ENCODE results near the gene RCOR3. TPM values are rescaled to one million over a fixed set of nuclear protein-coding genes. Genes with fewer than 3 reads are reported as not detected.

RCOR3 gene
- total and polyA plus RNA-seq, 10 of the 15 experiments (the other 5 are each of a cell fraction or from before 2014, with no cell fraction given) = 8.0 to 55.0 (median 25.1) TPM

DNA sequence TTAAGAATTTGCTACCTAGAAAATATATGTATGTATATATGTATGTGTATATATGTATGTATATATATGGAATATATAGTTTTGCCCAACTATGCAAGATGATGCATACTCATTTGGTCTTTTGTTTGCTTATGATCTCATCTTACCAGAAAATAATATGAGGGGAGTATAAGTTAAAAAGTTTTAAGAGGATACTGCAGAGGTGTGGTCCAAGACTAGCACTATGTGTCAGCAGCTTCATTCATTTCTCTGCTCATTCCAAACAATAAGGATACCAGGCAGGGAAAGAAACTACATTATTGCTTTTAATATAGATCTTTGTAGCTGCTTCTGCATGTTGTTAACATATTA is 22.8 kb downstream of the RCOR3 start:
- in situ Hi-C loops (cut with MboI) (no loop called here), intact Hi-C loops (cut with micrococcal nuclease; ENCODE audit: unreplicated experiment) (no loop called here)
- H3K9ac ChIP-seq (ENCODE audit: control insufficient read depth, insufficient read depth, low read length) = no peak overlapping the region
- no peaks in the 10 kb centered on the region for H3K27me3 ChIP-seq (replicated peaks in 1 of 2; ENCODE audit: control insufficient read depth in 2 of 2, insufficient read depth in 2 of 2, low read length in 1 of 2)
- CTCF ChIA-PET = interaction anchor here (1.1 kb wide), 1 partner anchor 17 kb away, joined by 3 read pairs; no protein-coding TSS in a partner anchor
- H3K4me2 ChIP-seq (ENCODE audit: control insufficient read depth, insufficient read depth) = no peak overlapping the region
- H2AFZ ChIP-seq (ENCODE audit: control insufficient read depth, low read depth, low read length) = no peak overlapping the region
- H4K20me1 ChIP-seq (ENCODE audit: control insufficient read depth, insufficient read depth) = no peaks in the 10 kb centered on the region
- H3K79me2 ChIP-seq (ENCODE audit: control insufficient read depth, insufficient read depth, low read length) = no peaks in the 10 kb centered on the region
- SMC1A ChIA-PET (ENCODE audit: uncharacterized antibody, unreplicated experiment) = interaction anchor here (1.0 kb wide), 1 partner anchor 10 kb away, joined by 4 read pairs; no protein-coding TSS in a partner anchor
- no TSS peak for BruUV-seq (replicated peaks)
- H3K27ac ChIP-seq (ENCODE audit: control insufficient read depth, insufficient read depth) = no peak overlapping the region
- H3K9me3 ChIP-seq (replicated peaks; ENCODE audit: control insufficient read depth, insufficient read depth, low read length) = no peaks in the 10 kb centered on the region
- DNase-seq (ENCODE audit: low read depth, low spot score) = no peak
- no peak for TF ChIP-seq TARDBP (IDR thresholded peaks at IDR 0.05; ENCODE audit: borderline replicate concordance)
- no peak for TF ChIP-seq RUNX3 (IDR thresholded peaks at IDR 0.05; ENCODE audit: low read length)
- no peak for TF ChIP-seq GABPA (IDR thresholded peaks at IDR 0.05; ENCODE audit: low read depth)
- no peak for TF ChIP-seq BRCA1 (IDR thresholded peaks at IDR 0.05; ENCODE audit: low read depth, low read length)
- no peak for TF ChIP-seq ESRRA (IDR thresholded peaks at IDR 0.05; ENCODE audit: low read length)
- TF ChIP-seq SUPT20H (IDR thresholded peaks at IDR 0.05; ENCODE audit: borderline replicate concordance, control insufficient read depth, low read depth, low read length) = no peak
- TF ChIP-seq SMC3 (IDR thresholded peaks at IDR 0.05; ENCODE audit: borderline replicate concordance, low read length) = no peak
- TF ChIP-seq TCF3 (IDR thresholded peaks at IDR 0.05; ENCODE audit: borderline replicate concordance, insufficient read depth, low read depth, low read length) = no peak
- TF ChIP-seq BACH1 (IDR thresholded peaks at IDR 0.05; ENCODE audit: borderline replicate concordance) = no peak
- TF ChIP-seq HDGF (IDR thresholded peaks at IDR 0.05) = no peak
- no peak for TF ChIP-seq SREBF1 (IDR thresholded peaks at IDR 0.05; ENCODE audit: low read length)
- H3K4me3 ChIP-seq = no peak overlapping the region
- peaks cover 0 to 16% of the 10 kb centered on the region in 2 experiments; a peak in 2 of 4 replicates for H3K36me3 ChIP-seq (ENCODE audit: control insufficient read depth in 2 of 2, insufficient read depth in 2 of 2, low read length in 1 of 2)
- H3K4me1 ChIP-seq (ENCODE audit: control insufficient read depth, insufficient read depth, low read length) = no peaks in the 10 kb centered on the region
- POLR2A ChIA-PET = no interaction called here
- RAD21 ChIA-PET (ENCODE audit: unreplicated experiment) = no interaction called here
- ATAC-seq = no peak
- FAIRE-seq = no peak

All from GM12878 (cell line).